Stimulated activated naive CD8-positive, alpha-beta T cell treated with anti-CD3 and anti-CD28 coated beads, Interleukin-15, amount 100 ng/mL, for 72 hours (primary cell): ENCODE results near the gene DIP2C.
"Not testable (repeated sequence)": the region's sequence is repeated elsewhere in the genome, so short reads cannot be mapped to it uniquely, and the experiment has no call there.

Experiments
- ATAC-seq: fragments of 150-1000 bp; cut with Tn5 transposase; 2 replicates; pipeline ENCODE4 v1.10.0; 2021; ENCODE audit warnings: mild to moderate bottlenecking, moderate library complexity
- DNase-seq, 2 donors: peaks; one replicate each; pipeline ENCODE4 v3.0.0; 2021 to 2022
- H3K27ac Mint-ChIP-seq, 2 donors: one replicate each; pipeline ENCODE4 v1.8.0; 2022; ENCODE audit warnings: mild to moderate bottlenecking in 2 of 2, mixed read lengths in 2 of 2, moderate library complexity in 2 of 2
- H3K27me3 Mint-ChIP-seq: one replicate; pipeline ENCODE4 v1.8.0; 2022; ENCODE audit warnings: mixed read lengths
- H3K4me1 Mint-ChIP-seq: one replicate; pipeline ENCODE4 v1.8.0; 2022; ENCODE audit warnings: mild to moderate bottlenecking, mixed read lengths
- H3K4me3 Mint-ChIP-seq, 2 donors: one replicate each; pipeline ENCODE4 v1.8.0; 2022; ENCODE audit warnings: mild to moderate bottlenecking in 2 of 2, mixed read lengths in 2 of 2, moderate library complexity in 1 of 2
- H3K9me3 Mint-ChIP-seq, 2 donors: one replicate each; pipeline ENCODE4 v1.8.0; 2022; ENCODE audit warnings: mixed read lengths in 2 of 2

The DIP2C gene

DNA sequence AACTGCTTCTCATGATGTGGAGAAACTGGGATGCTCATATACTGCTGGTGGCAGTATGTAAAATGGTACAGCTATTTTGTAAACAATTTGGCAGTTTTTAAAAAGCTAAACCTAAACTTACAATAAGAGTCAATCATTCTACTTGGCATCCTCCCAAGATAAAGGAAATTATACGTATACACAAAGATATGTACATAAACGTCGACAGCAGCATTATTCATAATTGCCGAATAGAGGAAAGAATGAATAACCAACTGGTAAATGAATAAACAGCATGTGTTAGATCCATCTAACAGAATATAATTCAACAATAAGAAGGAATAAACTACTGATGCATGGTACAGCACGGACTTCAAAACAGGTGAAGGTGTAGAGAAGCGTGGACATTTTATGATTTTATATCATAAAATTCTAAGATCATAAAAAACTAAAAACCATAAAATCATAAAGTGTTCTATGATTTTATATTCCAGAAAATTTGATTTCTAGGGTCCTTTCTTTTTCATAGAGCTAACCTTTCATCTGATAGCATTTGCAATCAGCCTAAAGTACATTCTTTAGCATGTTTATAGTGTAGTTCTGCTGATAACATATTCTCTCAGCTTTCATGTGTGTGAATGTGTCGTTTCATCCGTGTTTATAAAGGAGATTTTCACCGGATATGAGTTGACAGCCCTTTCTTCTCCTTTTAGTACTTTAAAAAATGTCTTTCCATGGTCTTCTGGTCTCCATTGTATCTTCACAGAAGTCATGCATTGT, 261.5 kb downstream of the DIP2C start:
- DNase-seq (no peak), ATAC-seq (no peak)
- Mint-ChIP-seq H3K4me3 (no peak overlapping the region), H3K9me3 (no peaks in the 10 kb centered on the region), H3K4me1 (peaks cover 9% of the 10 kb centered on the region), H3K27ac (no peak overlapping the region), H3K27me3 (no peaks in the 10 kb centered on the region)

DNA sequence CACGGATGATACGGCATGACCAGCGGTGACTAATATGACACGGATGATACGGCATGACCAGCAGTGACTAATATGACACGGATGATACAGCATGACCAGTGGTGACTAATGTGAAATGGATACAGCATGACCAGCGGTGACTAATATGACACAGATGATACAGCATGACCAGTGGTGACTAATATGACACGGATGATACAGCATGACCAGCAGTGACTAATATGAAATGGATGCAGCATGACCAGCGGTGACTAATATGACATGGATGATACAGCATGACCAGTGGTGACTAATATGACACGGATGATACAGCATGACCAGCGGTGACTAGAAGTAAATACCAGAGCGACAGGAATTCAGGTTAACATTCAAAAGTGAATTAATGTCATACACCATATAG, 264.1 kb downstream of the DIP2C start:
- not testable (repeated sequence) for H3K9me3 Mint-ChIP-seq, H3K27ac Mint-ChIP-seq, H3K27me3 Mint-ChIP-seq, H3K4me3 Mint-ChIP-seq, ATAC-seq, H3K4me1 Mint-ChIP-seq
- DNase-seq = peak in 1 of 2 donors; percentile 29

DNA sequence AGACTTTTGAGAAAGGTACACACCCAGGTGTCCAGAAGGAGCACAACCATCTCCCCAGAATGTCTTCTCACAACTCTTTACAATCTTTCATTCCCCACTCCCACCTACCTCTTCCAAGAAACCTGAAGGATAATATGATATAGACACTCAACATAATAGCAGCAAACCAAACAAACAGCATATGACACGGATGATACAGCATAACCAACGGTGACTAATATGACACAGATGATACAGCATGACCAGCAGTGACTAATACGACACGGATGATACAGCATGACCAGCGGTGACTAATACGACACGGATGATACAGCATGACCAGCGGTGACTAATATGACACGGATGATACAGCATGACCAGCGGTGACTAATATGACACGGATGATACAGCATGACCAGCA, 264.7 kb downstream of the DIP2C start:
- not testable (repeated sequence) for H3K4me3 Mint-ChIP-seq, DNase-seq, H3K27me3 Mint-ChIP-seq, H3K9me3 Mint-ChIP-seq, H3K27ac Mint-ChIP-seq, ATAC-seq, H3K4me1 Mint-ChIP-seq

DNA sequence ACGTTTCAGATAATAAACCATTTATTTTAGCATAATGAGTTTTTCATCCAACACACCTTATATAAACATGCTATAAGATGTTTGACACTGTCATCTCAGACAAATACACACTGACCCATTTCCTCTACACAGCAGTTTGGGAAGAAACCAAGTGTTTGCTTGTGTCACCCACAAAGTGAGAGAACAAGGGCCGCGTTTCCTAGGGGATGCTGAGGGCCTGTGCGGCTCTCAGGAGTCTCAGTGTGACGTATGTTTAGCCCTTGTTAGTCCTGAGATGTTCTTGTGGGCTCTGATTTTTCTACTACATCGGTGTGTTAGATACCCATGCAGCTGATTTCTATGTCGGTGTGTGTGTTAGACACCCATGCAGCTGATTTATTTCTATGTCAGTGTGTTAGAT, 266.3 kb downstream of the DIP2C start:
- ATAC-seq = no peak
- H3K4me3 Mint-ChIP-seq = no peak overlapping the region
- no peaks in the 10 kb centered on the region for H3K27me3 Mint-ChIP-seq
- no peak overlapping the region for H3K27ac Mint-ChIP-seq
- H3K9me3 Mint-ChIP-seq = no peaks in the 10 kb centered on the region
- no peak for DNase-seq
- H3K4me1 Mint-ChIP-seq = peaks cover 9% of the 10 kb centered on the region

DNA sequence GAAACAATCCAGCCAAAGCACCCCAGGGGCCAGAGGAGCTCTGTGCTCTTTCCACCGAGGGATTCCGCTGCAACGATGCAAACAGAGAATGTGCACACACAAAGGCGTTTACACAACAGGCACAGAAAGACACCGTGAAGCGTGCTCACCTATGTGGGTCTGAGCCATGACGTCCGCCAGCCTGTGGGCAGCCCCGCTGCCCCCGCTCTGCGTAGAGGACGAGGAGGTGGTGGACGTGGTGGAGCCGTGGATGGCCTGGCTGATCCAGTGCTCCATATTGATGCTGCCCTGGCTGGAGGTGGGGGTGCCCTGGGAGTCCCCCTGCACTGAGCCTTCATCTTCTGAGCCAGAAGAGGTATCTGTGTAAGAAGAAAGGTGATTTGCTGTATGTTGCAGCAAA, 266.8 kb downstream of the DIP2C start:
- Mint-ChIP-seq H3K27me3 (no peaks in the 10 kb centered on the region), H3K4me3 (no peak overlapping the region), H3K4me1 (peaks cover 9% of the 10 kb centered on the region), H3K27ac (no peak overlapping the region), H3K9me3 (no peaks in the 10 kb centered on the region)
- no peak for ATAC-seq
- no peak for DNase-seq

DNA sequence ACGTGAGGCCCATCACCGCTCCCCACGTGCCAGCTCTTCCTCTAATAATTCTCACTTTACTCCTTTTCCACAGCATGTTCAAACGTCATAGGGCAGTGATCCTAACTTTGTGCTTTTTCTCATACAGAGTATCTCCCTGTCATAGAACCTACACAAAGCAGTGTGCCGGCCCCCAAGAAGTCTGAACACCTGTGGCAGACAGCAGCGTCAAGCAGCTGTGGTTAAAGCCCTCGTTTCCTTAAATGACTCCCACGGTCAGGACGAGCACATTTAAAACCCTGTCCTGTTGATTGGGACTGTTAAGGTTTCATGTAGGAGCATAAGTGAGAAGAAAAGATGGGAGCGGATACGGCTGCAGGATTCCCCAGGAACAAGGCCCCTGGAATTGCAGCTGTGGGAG, 267.2 kb downstream of the DIP2C start:
- Mint-ChIP-seq H3K4me1 (peaks cover 9% of the 10 kb centered on the region), H3K9me3 (no peaks in the 10 kb centered on the region), H3K27ac (peak overlapping the region in 1 of 2 donors; percentile 76), H3K27me3 (no peaks in the 10 kb centered on the region), H3K4me3 (no peak overlapping the region)
- DNase-seq (no peak), ATAC-seq (no peak)

DNA sequence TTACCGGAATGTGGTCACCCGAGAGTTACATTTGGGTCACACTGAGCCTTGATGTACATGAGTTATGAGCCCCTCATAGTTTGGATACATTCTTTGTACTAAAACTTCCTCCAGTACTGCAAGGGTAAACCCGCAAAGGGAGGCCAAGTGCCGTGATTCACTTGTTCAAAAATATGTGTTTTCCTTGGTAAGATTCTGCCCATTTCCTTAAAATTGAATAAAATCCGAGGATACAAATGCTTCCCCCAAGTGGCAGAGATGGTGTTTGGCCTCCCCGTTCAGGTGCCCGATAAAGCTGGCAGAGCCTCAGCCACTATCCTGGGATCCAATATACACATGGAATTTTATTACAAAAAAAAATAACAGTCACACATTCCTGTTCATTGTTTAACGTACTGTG, 268.3 kb downstream of the DIP2C start:
- DNase-seq = no peak
- ATAC-seq = no peak
- Mint-ChIP-seq H3K4me1 (no peaks in the 10 kb centered on the region), H3K27me3 (no peaks in the 10 kb centered on the region), H3K9me3 (no peaks in the 10 kb centered on the region), H3K27ac (no peak overlapping the region), H3K4me3 (no peak overlapping the region)

DNA sequence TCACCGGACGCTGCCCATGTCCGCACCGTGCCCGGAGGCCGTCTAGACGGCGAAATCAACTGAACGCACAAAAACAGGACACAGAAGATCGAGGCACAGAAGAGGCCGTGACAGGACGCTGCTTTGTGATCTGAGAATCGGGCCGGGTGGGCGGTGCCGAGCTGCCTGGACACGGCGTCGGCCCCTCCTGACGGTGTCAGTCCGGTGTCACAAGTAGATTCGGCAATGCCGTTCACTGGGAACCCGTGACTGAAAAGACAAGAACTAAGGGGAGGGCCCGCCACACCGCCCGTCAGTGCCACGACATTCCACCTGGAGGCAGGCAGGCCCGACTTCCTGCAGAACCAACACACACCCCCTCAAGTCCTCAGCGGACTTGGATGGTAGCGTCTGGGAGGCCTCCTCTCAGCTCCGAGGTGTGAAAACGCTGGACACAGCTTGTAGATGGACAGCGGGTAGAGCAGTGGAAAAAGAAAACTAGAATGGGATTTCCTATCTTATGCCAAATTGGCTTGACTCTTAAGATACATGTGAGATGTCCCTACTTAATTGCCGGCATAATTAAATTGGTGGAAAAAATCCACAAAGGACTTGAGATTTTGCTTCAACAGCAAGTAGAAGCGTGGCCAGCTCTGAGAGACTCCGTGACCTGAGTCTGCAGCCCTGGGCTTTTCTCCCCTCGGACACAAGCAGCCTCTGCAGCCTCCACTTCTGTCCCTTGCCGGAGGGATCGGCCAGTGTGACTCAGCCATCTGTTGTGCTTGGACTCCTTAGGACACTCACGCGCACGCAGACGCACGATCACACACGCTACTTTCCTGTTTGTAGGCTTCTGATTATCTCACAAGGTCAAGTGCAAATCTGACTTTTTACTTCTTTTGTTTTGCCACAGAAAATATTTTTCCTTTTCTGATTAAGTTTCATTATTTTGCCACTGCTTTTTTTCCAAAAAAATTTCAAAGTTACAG, 269.0 kb downstream of the DIP2C start:
- no peak for DNase-seq
- Mint-ChIP-seq H3K9me3 (no peaks in the 10 kb centered on the region), H3K27me3 (no peaks in the 10 kb centered on the region), H3K27ac (no peak overlapping the region), H3K4me1 (no peaks in the 10 kb centered on the region), H3K4me3 (no peak overlapping the region)
- no peak for ATAC-seq

DNA sequence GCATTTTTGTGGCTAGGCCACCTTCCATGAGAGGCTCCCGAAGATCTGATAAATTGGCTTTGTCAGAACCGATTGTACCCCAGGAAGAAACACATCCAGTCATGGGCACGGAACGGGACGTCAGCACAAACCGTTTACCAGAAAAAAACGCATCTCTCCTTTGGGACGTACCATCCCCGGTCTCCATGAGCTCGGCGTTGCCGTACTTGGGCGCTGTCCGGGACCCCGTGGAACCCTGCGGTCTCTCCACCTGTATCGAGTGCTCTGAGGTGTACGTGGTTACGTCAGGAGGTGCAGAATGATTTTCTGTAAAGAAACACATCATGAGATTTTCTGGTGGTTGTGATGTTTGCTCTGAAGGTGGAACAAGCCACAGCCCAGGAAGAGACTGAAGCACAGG, 270.6 kb downstream of the DIP2C start:
- Mint-ChIP-seq H3K4me1 (peaks cover under 1% of the 10 kb centered on the region), H3K27ac (no peak overlapping the region), H3K27me3 (no peaks in the 10 kb centered on the region), H3K4me3 (no peak overlapping the region), H3K9me3 (no peaks in the 10 kb centered on the region)
- DNase-seq (no peak), ATAC-seq (no peak)

DNA sequence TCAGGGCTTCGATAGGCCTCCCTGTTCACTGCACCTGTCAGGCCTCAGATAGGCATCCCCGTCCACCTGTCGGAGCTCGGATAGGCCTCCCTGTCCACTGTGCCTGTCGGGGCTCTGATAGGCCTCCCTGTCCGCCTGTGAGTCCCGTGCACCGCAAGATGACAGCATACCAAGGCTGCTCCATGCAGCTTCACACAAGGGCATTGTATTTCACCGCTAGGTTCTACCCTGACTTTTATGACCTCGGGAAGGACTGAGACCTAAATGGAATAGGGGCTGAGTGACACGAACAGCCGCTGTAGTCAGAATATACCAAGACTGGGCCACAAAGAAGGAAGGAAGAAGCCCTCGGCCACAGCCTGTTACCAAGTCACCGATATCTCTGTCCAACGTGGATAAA, 271.2 kb downstream of the DIP2C start:
- DNase-seq = no peak
- no peaks in the 10 kb centered on the region for H3K27me3 Mint-ChIP-seq
- H3K27ac Mint-ChIP-seq = peak overlapping the region in 1 of 2 donors; percentile 34
- no peak overlapping the region for H3K4me3 Mint-ChIP-seq
- ATAC-seq = no peak
- H3K4me1 Mint-ChIP-seq = peaks cover 5% of the 10 kb centered on the region
- no peaks in the 10 kb centered on the region for H3K9me3 Mint-ChIP-seq

DNA sequence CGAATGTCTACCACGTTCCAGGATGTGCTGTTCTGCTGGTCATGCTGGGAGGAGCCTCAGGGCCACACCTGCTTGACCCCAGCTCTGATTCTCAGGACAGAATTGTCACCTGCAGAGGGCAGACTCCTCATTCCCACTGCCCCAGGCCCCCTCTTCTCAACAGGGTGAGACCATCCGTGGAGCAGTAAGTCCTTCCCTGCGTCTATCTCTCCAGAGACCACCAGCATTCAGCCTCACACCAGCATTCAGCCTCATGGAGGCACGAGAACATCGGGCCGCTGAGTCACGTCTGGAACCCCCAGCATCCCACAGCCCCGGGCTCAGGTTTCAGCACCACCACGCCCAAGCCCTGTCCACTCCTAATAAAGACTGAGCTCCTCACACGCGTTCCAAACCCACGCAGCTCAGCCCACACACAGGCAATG, 273.4 kb downstream of the DIP2C start:
- H3K4me3 Mint-ChIP-seq = no peak overlapping the region
- H3K4me1 Mint-ChIP-seq = peaks cover 5% of the 10 kb centered on the region
- H3K27me3 Mint-ChIP-seq = no peaks in the 10 kb centered on the region
- H3K27ac Mint-ChIP-seq = no peak overlapping the region
- no peak for DNase-seq
- no peak for ATAC-seq
- no peaks in the 10 kb centered on the region for H3K9me3 Mint-ChIP-seq

DNA sequence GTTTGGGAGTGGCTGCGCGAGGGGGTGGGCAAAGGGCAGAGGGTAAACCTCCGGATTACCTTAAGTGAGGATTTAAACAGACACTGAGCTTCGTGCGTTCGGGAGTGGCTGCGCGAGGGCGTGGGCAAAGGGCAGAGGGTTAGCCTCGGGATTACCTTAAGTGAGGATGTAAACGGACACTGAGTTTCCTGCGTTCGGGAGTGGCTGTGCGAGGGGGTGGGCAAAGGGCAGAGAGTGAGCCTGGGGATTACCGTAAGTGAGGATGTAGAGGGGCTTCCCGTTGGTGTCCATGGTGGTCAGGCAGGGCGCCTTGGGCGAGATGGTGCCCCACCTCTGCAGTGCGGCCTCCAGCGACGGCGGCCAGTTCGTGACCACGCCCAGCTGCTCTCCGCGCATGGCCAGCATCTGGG, 275.8 kb downstream of the DIP2C start:
- Mint-ChIP-seq H3K9me3 (no peaks in the 10 kb centered on the region), H3K4me1 (peaks cover 5% of the 10 kb centered on the region), H3K27me3 (no peaks in the 10 kb centered on the region), H3K27ac (peak overlapping the region in 1 of 2 donors; percentile 91), H3K4me3 (no peak overlapping the region)
- no peak for DNase-seq
- no peak for ATAC-seq

DNA sequence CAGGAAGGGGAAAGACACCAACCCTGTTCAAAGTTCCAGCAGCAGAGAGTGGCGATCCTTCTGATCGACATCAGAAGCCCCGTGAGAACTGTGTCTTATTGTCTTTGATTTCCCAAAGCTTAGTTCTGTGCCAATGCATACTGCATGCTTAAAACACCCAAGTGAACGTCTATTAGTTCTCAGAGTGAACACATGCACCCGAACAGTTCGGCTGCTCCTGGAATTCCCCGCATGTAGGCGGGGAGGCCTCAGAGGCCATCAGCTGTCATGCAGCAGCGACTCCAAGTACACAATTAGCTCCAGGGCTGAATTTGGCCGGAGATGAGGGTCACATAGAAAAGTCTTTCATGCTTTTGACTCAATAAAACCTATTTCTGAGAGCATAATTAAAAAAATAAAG, 277.4 kb downstream of the DIP2C start:
- Mint-ChIP-seq H3K4me3 (no peak overlapping the region), H3K27me3 (no peaks in the 10 kb centered on the region), H3K27ac (no peak overlapping the region), H3K9me3 (no peaks in the 10 kb centered on the region), H3K4me1 (peaks cover 5% of the 10 kb centered on the region)
- no peak for ATAC-seq
- DNase-seq = no peak

DNA sequence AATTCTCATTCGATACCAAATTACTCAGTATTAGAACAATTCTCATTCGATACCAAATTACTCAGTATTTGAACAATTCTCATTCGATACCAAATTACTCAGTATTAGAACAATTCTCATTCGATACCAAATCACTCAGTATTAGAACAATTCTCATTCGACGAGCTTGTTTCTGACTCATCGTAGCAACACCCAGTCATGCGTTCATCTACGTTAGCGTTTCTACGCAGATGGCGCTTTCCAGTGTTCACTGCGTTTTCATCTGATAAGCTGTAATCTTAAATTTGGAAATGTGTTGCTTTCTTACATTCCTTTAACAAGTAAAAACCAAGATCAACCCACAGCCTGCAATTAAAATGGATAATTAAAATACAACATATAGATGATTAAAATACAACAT, 277.9 kb downstream of the DIP2C start:
- Mint-ChIP-seq H3K9me3 (no peaks in the 10 kb centered on the region), H3K27ac (no peak overlapping the region), H3K4me3 (no peak overlapping the region), H3K27me3 (no peaks in the 10 kb centered on the region), H3K4me1 (peaks cover 5% of the 10 kb centered on the region)
- DNase-seq (no peak), ATAC-seq (no peak)

DNA sequence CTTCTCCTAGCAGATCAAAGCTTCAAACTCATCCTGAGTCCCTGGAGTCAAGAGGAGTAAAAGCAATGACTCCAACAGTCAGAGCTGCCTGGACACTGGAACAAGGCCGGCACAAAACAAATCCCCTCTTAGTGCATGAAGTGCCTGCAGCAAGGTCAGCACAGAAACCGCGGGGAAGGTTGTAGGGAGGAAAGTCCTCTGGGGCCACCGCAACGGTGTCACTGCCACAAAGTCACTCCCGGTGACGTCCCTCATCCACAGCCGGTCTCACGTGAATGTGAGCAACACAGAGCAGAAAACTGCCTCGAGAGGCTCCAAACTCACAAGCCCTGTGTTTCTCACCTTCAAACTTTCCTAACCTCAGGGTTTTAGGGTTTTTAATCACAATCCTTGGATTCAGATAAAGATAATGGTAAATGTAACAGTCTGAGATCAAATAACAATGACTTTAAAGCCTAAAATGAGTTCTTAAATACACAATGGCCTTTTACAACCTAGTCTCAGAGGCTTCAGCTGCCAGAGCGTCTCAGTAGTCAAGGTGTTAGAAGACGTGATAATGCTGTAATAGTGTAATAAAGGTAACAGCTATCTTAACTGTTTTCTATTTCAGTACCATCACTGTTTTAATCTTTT, 279.9 kb downstream of the DIP2C start:
- Mint-ChIP-seq H3K9me3 (no peaks in the 10 kb centered on the region), H3K27ac (no peak overlapping the region), H3K27me3 (no peaks in the 10 kb centered on the region), H3K4me3 (no peak overlapping the region), H3K4me1 (peaks cover 5% of the 10 kb centered on the region)
- DNase-seq (no peak), ATAC-seq (no peak)

DNA sequence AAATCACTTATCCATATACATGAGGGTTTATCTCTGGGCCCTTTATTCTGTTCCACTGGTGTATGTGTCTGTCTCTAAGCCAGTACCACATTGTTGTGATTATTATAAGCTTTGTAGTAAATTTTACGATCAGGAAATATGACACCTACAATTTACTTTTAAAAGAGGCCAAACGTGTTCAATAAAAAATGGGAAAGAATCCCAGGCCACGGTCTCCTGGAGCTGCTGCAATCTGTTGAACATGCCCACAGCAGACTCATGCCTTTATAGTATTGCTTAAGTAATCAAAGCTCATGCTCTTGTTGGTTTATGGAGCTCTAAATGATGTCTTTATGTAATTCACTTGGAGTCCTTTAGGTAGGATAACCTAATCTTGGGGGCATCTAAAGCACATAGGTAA, 281.2 kb downstream of the DIP2C start:
- Mint-ChIP-seq H3K9me3 (no peaks in the 10 kb centered on the region), H3K27me3 (no peaks in the 10 kb centered on the region), H3K4me3 (no peak overlapping the region), H3K27ac (no peak overlapping the region), H3K4me1 (no peaks in the 10 kb centered on the region)
- ATAC-seq = no peak
- DNase-seq = no peak
